WTC11 (cell line): Measurements from ENCODE around the gene SELENOW. TPM values are rescaled to one million over a fixed set of nuclear protein-coding genes. Genes with fewer than 3 reads are reported as not detected.

Experiments used
- ATAC-seq: fragments of 200-7000 bp; cut with Tn5 transposase; 2 replicates; pipeline ENCODE4 v1.10.0; 2021; ENCODE audit warnings: mild to moderate bottlenecking, moderate library complexity
- CTCF ChIA-PET: fragments of 300-600 bp; sonication (Branson Sonifier 250); formaldehyde crosslinking; loops from one replicate; lab custom pipeline; 2021; ENCODE audit warnings: antibody characterized with exemption; lab: Charles Lee
- POLR2A ChIA-PET: fragments of 350-600 bp; sonication (Branson Sonifier 250); formaldehyde crosslinking; loops from one replicate; lab custom pipeline; 2021; ENCODE audit warnings: antibody characterized with exemption; lab: Charles Lee
- DNase-seq: peaks from one replicate; pipeline ENCODE4 v3.0.0; 2021; ENCODE audit warnings: low spot score
- H3K27ac Mint-ChIP-seq: 2 replicates; pipeline ENCODE4 v1.8.0; 2021; ENCODE audit warnings: mixed read lengths
- H3K27me3 Mint-ChIP-seq: 2 replicates; pipeline ENCODE4 v1.8.0; 2021; ENCODE audit warnings: low read depth, mild to moderate bottlenecking, moderate library complexity, mixed read lengths
- H3K36me3 Mint-ChIP-seq: 2 replicates; pipeline ENCODE4 v1.8.0; 2021; ENCODE audit warnings: mixed read lengths
- H3K4me1 Mint-ChIP-seq: 2 replicates; pipeline ENCODE4 v1.8.0; 2022; ENCODE audit warnings: mixed read lengths
- H3K4me3 Mint-ChIP-seq: 2 replicates; pipeline ENCODE4 v1.8.0; 2021; ENCODE audit warnings: mild to moderate bottlenecking, moderate library complexity, mixed read lengths
- H3K9me3 Mint-ChIP-seq: 2 replicates; pipeline ENCODE4 v1.8.0; 2021; ENCODE audit warnings: mixed read lengths
- AFF4 ChIP-seq: sonication (generic); formaldehyde crosslinking; IDR thresholded peaks from 2 replicates; pipeline ENCODE4 v1.8.1; 2023; ENCODE audit warnings: mild to moderate bottlenecking, missing genetic modification reagents, borderline replicate concordance
- CDX4 ChIP-seq: fragments of 250-450 bp; sonication (Bioruptor Pico); IDR thresholded peaks from 2 replicates; pipeline ENCODE4 v1.9.0; 2021; ENCODE audit warnings: moderate library complexity, mild to moderate bottlenecking, inconsistent platforms, borderline replicate concordance
- ELF4 ChIP-seq: sonication (generic); formaldehyde crosslinking; IDR thresholded peaks from 2 replicates; pipeline ENCODE4 v1.8.1; 2022; ENCODE audit warnings: low read depth, mild to moderate bottlenecking, moderate library complexity, missing genetic modification reagents
- FOXK1 ChIP-seq: sonication (generic); formaldehyde crosslinking; IDR thresholded peaks from 2 replicates; pipeline ENCODE4 v1.8.0; 2022; ENCODE audit warnings: mild to moderate bottlenecking, moderate library complexity, missing genetic modification reagents
- FOXP4 ChIP-seq: sonication (generic); formaldehyde crosslinking; IDR thresholded peaks from 2 replicates; pipeline ENCODE4 v1.8.0; 2022; ENCODE audit warnings: mild to moderate bottlenecking, missing genetic modification reagents
- HMGXB4 ChIP-seq: sonication (generic); formaldehyde crosslinking; IDR thresholded peaks from 2 replicates; pipeline ENCODE4 v1.8.1; 2023; ENCODE audit warnings: mild to moderate bottlenecking, moderate library complexity, missing genetic modification reagents
- NFATC4 ChIP-seq: fragments of 250-450 bp; sonication (Bioruptor Pico); IDR thresholded peaks from 2 replicates; pipeline ENCODE4 v1.9.0; 2021; ENCODE audit warnings: mild to moderate bottlenecking
- OVOL2 ChIP-seq: fragments of 250-450 bp; sonication (Bioruptor Pico); IDR thresholded peaks from 2 replicates; pipeline ENCODE4 v1.9.0; 2021; ENCODE audit warnings: mild to moderate bottlenecking, borderline replicate concordance
- PRDM15 ChIP-seq: sonication (generic); formaldehyde crosslinking; IDR thresholded peaks from 2 replicates; pipeline ENCODE4 v1.8.0; 2022; ENCODE audit warnings: missing genetic modification reagents
- PREB ChIP-seq: sonication (generic); formaldehyde crosslinking; IDR thresholded peaks from 2 replicates; pipeline ENCODE4 v1.8.1; 2022; ENCODE audit warnings: mild to moderate bottlenecking, missing genetic modification reagents, moderate library complexity, borderline replicate concordance
- PRRX2 ChIP-seq: fragments of 250-450 bp; sonication (Bioruptor Pico); IDR thresholded peaks from 2 replicates; pipeline ENCODE4 v1.8.0; 2021; ENCODE audit warnings: mild to moderate bottlenecking
- SOX15 ChIP-seq: fragments of 250-450 bp; sonication (Bioruptor Pico); IDR thresholded peaks from 2 replicates; pipeline ENCODE4 v1.9.0; 2021; ENCODE audit warnings: mild to moderate bottlenecking
- TCF7 ChIP-seq: sonication (generic); formaldehyde crosslinking; IDR thresholded peaks from 2 replicates; pipeline ENCODE4 v1.8.0; 2022; ENCODE audit warnings: mild to moderate bottlenecking, low read depth, missing genetic modification reagents, moderate library complexity
- ZNF138 ChIP-seq: sonication (generic); formaldehyde crosslinking; conservative IDR thresholded peaks from 2 replicates; pipeline ENCODE4 v1.8.1; 2022; ENCODE audit warnings: mild to moderate bottlenecking, moderate library complexity, missing genetic modification reagents
- ZNF263 ChIP-seq: sonication (generic); formaldehyde crosslinking; IDR thresholded peaks from 2 replicates; pipeline ENCODE4 v1.8.1; 2022; ENCODE audit warnings: low read depth, mild to moderate bottlenecking, moderate library complexity, missing genetic modification reagents
- ZNF396 ChIP-seq: fragments of 250-450 bp; sonication (Bioruptor Pico); IDR thresholded peaks from 2 replicates; pipeline ENCODE4 v1.8.0; 2021; ENCODE audit warnings: mild to moderate bottlenecking, moderate library complexity, borderline replicate concordance
- ZNF671 ChIP-seq: fragments of 250-450 bp; sonication (Bioruptor Pico); IDR thresholded peaks from 2 replicates; pipeline ENCODE4 v1.8.0; 2021; ENCODE audit warnings: mild to moderate bottlenecking
- ZSCAN18 ChIP-seq: fragments of 250-450 bp; sonication (Bioruptor Pico); IDR thresholded peaks from 2 replicates; pipeline ENCODE4 v2.1.2; 2022; ENCODE audit warnings: mild to moderate bottlenecking, moderate library complexity
- total RNA-seq: library from RNA; stranded (reverse); gene quantifications from 3 replicates; pipeline ENCODE4 v1.2.3, GENCODE V29; 2021

The SELENOW gene
- total RNA-seq, 1 experiment from 2014 or later = 391 TPM

GRCh38 chr19:47801270-47801669 lies 22.8 kb downstream of the SELENOW start:
- peaks cover 6% of the 10 kb centered on the region for H3K9me3 Mint-ChIP-seq
- no peaks in the 10 kb centered on the region for H3K4me1 Mint-ChIP-seq
- POLR2A ChIA-PET = no interaction called here
- no peaks in the 10 kb centered on the region for H3K27me3 Mint-ChIP-seq
- TF ChIP-seq PRRX2 (CRISPR knock-in tag) (no peak), ELF4 (CRISPR knock-in tag) (no peak), OVOL2 (CRISPR knock-in tag) (no peak), ZNF138 (CRISPR knock-in tag) (no peak), AFF4 (CRISPR knock-in tag) (no peak), ZSCAN18 (no peak), NFATC4 (CRISPR knock-in tag) (no peak), FOXK1 (CRISPR knock-in tag) (no peak), PREB (CRISPR knock-in tag) (no peak), FOXP4 (CRISPR knock-in tag) (no peak), SOX15 (CRISPR knock-in tag) (no peak), ZNF263 (CRISPR knock-in tag) (no peak), CDX4 (CRISPR knock-in tag) (no peak), ZNF396 (CRISPR knock-in tag) (no peak), ZNF671 (CRISPR knock-in tag) (no peak)
- peaks cover 3% of the 10 kb centered on the region; the same call in 1 of the 2 replicates for H3K36me3 Mint-ChIP-seq
- DNase-seq (no peak), ATAC-seq (no peak)
- CTCF ChIA-PET = interaction anchor here (1.3 kb wide), 1 partner anchor 68 kb away, joined by 4 read pairs; no protein-coding TSS in a partner anchor
- no peak overlapping the region for H3K27ac Mint-ChIP-seq
- H3K4me3 Mint-ChIP-seq = no peak overlapping the region

- ChIA-PET POLR2A (no interaction called here), CTCF (interaction anchor here (1.0 kb wide), 1 partner anchor 37 kb away, joined by 3 read pairs; no protein-coding TSS in a partner anchor)
- peak; percentile 31; the same call in 1 of the 2 replicates for ATAC-seq
- peaks cover 3% of the 10 kb centered on the region; the same call in 1 of the 2 replicates for H3K36me3 Mint-ChIP-seq
- peaks cover 6% of the 10 kb centered on the region for H3K9me3 Mint-ChIP-seq
- no peak overlapping the region for H3K4me3 Mint-ChIP-seq
- no peak overlapping the region for H3K27ac Mint-ChIP-seq
- no peaks in the 10 kb centered on the region for H3K27me3 Mint-ChIP-seq
- no peak for DNase-seq
- no peaks in the 10 kb centered on the region for H3K4me1 Mint-ChIP-seq
- TF ChIP-seq PRDM15 (CRISPR knock-in tag) (no peak), HMGXB4 (CRISPR knock-in tag) (no peak), PREB (CRISPR knock-in tag) (no peak), TCF7 (CRISPR knock-in tag) (no peak)
Observed at GRCh38 chr19:47802521-47803043, 24.1 kb downstream of the SELENOW start.
